BE2C (cell line): Measurements from ENCODE around the gene GOLGA2.
A peak's percentile ranks its signal among the peaks of the same experiment; 100 is the strongest.

ENCODE experiments used
- DNase-seq: peaks from one replicate; pipeline ENCODE4 v3.0.0-alpha.2; 2020
- H3K27me3 ChIP-seq: fragments of 250-450 bp; sonication (Bioruptor Pico); 2 replicates; pipeline ENCODE4 v1.5.1; 2020; ENCODE audit warnings: mild to moderate bottlenecking
- H3K36me3 ChIP-seq: fragments of 250-450 bp; sonication (Bioruptor Pico); 2 replicates; pipeline ENCODE4 v1.5.1; 2020; ENCODE audit warnings: mild to moderate bottlenecking
- H3K4me1 ChIP-seq: fragments of 250-450 bp; sonication (Bioruptor Pico); 2 replicates; pipeline ENCODE4 v1.5.1; 2020
- H3K4me3 ChIP-seq: 2 replicates; pipeline ENCODE4 v1.5.1; 2011; ENCODE audit warnings: low read depth, low read length
- H3K9me3 ChIP-seq: fragments of 250-450 bp; sonication (Bioruptor Pico); 2 replicates; pipeline ENCODE4 v1.5.1; 2020
- TF ChIP-seq, protein P1 (sequence below): IDR thresholded peaks from 2 replicates; pipeline ENCODE4 v1.5.1; 2012; ENCODE audit warnings: mild to moderate bottlenecking, low read depth, low read length

Gene GOLGA2

DNA sequence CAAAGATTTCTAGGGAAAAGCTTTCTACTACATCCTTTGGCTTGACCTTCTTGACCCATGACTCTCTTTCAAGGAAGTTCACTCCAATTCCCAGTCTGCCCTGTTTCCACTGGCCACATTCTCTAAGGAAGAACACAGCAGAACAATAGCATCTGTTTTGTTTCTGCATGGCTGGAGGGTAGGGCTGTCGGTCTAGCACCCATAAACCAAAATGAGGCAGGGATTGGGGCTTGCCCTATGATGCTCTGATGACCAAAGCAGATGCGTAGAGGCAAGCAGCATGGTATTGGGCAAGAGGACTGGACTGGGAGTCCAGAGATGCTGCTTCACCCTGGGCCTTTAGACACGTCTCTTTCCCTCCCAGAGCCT, 24.1 kb downstream of the GOLGA2 start:
- Histone ChIP-seq H3K4me1 (peaks cover 6% of the 10 kb centered on the region), H3K27me3 (no peaks in the 10 kb centered on the region), H3K36me3 (peaks cover 3% of the 10 kb centered on the region), H3K9me3 (no peaks in the 10 kb centered on the region; the same call in 1 of the 2 replicates), H3K4me3 (no peak overlapping the region)
- DNase-seq, result no peak
- TF ChIP-seq, protein P1, sequence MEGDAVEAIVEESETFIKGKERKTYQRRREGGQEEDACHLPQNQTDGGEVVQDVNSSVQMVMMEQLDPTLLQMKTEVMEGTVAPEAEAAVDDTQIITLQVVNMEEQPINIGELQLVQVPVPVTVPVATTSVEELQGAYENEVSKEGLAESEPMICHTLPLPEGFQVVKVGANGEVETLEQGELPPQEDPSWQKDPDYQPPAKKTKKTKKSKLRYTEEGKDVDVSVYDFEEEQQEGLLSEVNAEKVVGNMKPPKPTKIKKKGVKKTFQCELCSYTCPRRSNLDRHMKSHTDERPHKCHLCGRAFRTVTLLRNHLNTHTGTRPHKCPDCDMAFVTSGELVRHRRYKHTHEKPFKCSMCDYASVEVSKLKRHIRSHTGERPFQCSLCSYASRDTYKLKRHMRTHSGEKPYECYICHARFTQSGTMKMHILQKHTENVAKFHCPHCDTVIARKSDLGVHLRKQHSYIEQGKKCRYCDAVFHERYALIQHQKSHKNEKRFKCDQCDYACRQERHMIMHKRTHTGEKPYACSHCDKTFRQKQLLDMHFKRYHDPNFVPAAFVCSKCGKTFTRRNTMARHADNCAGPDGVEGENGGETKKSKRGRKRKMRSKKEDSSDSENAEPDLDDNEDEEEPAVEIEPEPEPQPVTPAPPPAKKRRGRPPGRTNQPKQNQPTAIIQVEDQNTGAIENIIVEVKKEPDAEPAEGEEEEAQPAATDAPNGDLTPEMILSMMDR, result no peak

DNA sequence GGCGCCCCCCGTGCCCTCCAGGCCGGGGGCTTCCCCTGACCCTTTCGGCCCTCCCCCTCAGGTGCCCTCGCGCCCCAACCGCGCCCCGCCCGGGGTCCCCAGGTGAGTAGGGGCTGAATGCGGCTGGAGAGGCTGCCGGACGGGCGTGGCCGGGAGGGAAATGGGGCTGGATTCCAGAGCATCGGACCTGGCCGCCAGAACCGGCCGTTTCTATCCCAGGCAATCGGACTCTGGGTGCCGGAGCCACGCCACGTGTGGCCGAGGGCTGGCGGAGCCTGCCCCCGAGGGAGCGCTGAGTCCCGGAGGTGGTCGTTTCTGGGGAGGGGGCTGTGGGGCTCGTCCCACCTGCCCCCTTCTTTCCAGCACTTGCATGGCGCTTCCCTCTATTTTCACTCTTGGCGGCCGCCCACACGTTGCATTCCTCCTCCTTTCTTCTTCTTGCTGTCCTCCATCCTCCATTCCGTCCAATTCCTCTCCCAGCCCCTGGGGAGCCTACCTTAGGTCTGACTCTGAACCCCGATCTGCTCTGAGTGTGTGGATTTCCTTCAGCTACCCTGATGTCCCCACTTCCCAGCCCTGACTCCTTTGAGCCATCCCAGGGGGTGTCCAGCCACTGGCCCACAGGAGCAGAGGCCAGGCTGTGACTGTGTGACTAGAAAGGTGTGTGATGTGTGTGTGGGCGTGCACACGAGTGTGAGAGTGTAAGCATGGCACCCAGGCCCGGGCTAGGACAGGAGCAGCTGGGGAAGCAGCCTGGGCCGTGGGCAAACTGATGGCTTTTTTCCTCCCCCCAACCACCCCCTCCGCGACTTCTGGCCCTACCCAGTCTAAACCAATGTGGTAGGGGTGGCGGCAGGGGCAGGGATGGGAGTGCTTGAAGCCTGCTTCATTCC, 24.7 kb downstream of the GOLGA2 start:
- H3K4me3 ChIP-seq, result no peak overlapping the region
- no peak for DNase-seq

DNA sequence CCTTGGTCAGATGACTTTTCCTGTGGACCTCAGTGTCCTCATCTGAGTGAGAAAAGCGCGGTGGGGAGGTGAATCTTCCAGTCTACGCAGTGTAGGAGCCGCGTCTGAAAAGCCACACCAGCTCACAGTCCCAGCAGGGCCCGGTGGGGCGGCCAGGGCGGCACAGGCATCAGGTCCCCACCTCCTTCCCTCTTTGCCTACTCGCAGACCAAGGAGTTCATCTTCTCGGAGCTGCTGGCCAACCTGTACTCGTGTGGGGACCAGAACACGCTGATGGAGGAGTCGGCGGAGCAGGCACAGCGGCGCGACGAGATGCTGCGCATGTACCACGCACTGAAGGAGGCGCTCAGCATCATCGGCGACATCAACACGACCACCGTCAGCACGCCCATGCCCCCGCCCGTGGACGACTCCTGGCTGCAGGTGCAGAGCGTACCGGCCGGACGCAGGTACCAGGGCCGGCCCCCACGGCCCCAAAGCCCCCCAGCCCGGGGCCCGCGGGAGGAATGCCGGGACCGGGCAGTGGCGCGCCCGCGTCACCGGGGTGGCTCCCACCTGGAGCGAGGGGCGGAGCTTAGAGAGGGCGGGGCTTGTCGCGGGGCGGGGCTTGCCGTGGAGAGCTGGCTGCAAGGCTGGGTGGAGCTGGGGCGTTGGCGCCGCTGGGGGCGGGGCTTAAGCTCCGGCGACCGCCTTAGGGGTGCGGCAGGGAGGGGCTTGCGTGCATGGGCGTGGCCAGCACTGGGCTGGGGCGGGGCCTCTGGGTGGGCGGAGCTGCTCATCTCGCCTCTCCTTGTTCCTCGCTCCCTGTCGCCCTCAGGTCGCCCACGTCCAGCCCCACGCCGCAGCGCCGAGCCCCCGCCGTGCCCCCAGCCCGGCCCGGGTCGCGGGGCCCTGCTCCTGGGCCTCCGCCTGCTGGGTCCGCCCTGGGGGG, 25.6 kb downstream of the GOLGA2 start:
- Histone ChIP-seq H3K27me3 (no peaks in the 10 kb centered on the region), H3K36me3 (peaks cover 3% of the 10 kb centered on the region), H3K4me3 (no peak overlapping the region), H3K9me3 (no peaks in the 10 kb centered on the region; the same call in 1 of the 2 replicates), H3K4me1 (peaks cover 9% of the 10 kb centered on the region)
- peak; percentile 94 for DNase-seq
- TF ChIP-seq, protein P1, result no peak

More for the DNA sequence above, 24.7 kb downstream of the GOLGA2 start:
- Histone ChIP-seq H3K9me3 (no peaks in the 10 kb centered on the region; the same call in 1 of the 2 replicates), H3K27me3 (no peaks in the 10 kb centered on the region), H3K4me1 (peaks cover 6% of the 10 kb centered on the region), H3K36me3 (peaks cover 3% of the 10 kb centered on the region)
- TF ChIP-seq, protein P1, result no peak

DNA sequence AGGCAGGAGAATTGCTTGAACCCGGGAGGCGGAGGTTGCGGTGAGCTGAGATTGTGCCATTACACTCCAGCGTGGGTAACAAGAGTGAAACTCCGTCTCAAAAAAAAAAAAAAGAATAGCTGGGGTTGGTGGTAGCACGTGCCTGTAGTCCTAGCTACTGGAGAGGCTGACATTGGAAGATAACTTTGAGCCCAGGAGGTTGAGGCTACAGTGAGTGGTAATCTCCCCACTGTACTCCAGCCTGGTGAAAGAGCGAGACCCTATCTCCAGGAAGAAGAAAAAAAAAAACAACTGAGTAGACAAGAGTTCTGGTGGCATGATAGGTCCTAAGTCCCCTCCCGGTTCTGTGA, 26.3 kb downstream of the GOLGA2 start:
- TF ChIP-seq, protein P1, result no peak
- Histone ChIP-seq H3K4me1 (peaks cover 7% of the 10 kb centered on the region), H3K9me3 (no peaks in the 10 kb centered on the region; the same call in 1 of the 2 replicates), H3K27me3 (no peaks in the 10 kb centered on the region), H3K4me3 (no peak overlapping the region), H3K36me3 (peaks cover 3% of the 10 kb centered on the region)
- no peak for DNase-seq

DNA sequence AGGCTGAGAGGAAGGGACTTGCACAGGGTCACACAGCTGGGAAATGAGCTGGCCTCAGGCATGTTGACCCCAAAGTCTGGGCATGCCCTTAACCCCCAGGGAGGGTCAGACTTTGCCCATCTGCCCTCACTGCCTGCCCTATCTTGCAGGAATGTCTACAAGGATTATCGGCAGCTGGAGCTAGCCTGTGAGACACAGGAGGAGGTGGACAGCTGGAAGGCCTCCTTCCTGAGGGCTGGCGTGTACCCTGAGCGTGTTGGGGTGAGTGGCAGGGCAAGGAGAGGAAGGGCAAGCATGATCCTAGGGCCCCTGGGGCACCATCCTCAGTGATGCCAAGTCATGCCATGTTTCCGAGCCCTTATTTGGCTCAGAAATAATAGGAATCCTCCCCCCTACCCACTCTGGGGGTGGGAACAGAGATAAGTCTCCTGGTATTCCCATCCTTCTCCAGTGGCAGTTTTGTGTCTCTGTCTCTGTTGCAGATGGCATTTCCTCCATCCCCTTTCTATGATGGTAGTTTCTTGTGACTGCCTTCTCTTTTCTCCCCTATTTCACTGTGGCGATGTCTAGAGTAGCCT, 28.5 kb downstream of the GOLGA2 start:
- Histone ChIP-seq H3K27me3 (no peaks in the 10 kb centered on the region), H3K4me1 (peaks cover 7% of the 10 kb centered on the region), H3K36me3 (peaks cover 3% of the 10 kb centered on the region), H3K4me3 (no peak overlapping the region), H3K9me3 (no peaks in the 10 kb centered on the region; the same call in 1 of the 2 replicates)
- TF ChIP-seq, protein P1, result no peak
- no peak for DNase-seq
